ENCODE results near the gene EIF2AK2. TPM values are rescaled to one million over a fixed set of nuclear protein-coding genes. Genes with fewer than 3 reads are reported as not detected.

EIF2AK2 gene
- total and polyA plus RNA-seq, 2 experiments from 2014 or later: 30.9 to 43.8 TPM

DNA sequence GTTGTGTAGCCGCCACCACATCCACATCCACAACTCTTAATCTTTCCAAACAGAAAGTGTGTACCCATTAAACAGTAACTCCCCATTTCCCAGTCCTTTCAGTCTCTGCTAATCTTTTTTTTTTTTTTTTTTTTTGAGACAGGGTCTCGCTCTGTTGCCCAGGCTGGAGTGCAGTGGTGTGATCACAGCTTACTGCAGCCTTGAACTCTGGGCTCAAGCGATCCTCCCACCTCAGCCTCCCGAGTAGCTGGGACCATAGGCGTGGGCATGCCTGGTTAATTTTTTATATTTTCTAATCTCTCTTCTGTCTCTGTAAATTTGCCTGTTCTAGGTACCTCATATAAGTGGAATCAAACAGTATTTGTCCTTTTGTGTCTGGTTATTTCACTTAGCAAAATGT is 3.6 kb downstream of the EIF2AK2 start:
- Histone ChIP-seq H3K9ac (no peak overlapping the region), H3K4me1 (ENCODE audit: insufficient read depth) (peaks cover 4% of the 10 kb centered on the region; the same call in 1 of the 2 replicates), H3K4me3 (no peak overlapping the region), H3K27me3 (replicated peaks; ENCODE audit: insufficient read depth) (no peaks in the 10 kb centered on the region), H3K79me2 (ENCODE audit: insufficient read depth) (peaks cover 83% of the 10 kb centered on the region), H3K4me2 (ENCODE audit: unreplicated experiment) (no peak overlapping the region), H4K20me1 (ENCODE audit: insufficient read depth) (no peaks in the 10 kb centered on the region), H3K9me3 (ENCODE audit: low read depth) (no peaks in the 10 kb centered on the region), H2AFZ (no peak overlapping the region), H3K27ac (no peak overlapping the region), H3F3A (ENCODE audit: insufficient read depth) (0 out of 2 replicates have a peak, but pooled peaks cover 6% of the 10 kb centered on the region), H3K9me2 (ENCODE audit: insufficient read depth) (no peaks in the 10 kb centered on the region), H3K36me3 (ENCODE audit: low read depth) (peaks cover 7% of the 10 kb centered on the region)
- DNase-seq: no peak
- WGBS, 2 experiments (ENCODE audit: low coverage in 1 of 2, low lambda C conversion rate in 2 of 2, missing lambda C conversion rate in 2 of 2): 73 to 80% methylated on average over 5 of the region's 5 CpGs
- in situ Hi-C loops (cut with MboI): no loop called here
- TF ChIP-seq EZH2phosphoT487 (IDR thresholded peaks at IDR 0.05; ENCODE audit: insufficient read depth, low read depth) (no peak), EZH2 (IDR thresholded peaks at IDR 0.05; ENCODE audit: insufficient read depth, poor library complexity, severe bottlenecking) (no peak)

DNA sequence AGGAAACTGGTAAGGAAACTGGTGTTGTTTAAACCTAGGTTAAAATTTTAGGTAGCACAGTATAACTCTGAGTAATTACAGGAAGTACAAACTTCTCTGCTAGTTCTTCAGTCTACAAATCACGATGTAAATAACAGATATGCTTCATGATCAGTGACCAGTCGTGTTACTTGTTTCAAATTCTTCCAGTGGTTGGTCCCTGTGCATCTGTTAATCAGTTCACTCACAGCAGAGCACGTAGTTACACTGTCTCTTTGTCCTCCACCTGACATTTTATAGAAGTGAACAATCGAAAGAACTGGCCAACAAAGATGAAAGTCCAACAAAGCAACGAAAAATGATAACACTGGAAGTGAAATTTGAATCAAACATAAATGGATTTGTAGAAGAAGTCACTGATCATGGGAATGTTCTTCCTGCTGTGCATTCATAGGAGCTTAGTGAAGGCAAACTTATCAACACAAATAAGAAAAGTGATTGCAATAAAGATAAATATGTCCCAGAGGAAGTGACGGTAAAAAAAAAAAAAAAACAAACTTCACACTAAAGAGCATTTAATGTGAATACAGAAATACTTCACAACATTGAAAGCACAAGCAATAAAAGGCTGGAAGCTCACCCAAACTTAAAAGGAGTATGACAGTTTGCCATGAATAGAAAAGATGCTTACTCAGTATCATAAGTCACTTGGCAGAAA is 7.0 kb downstream of the EIF2AK2 start:
- Histone ChIP-seq H3K27me3 (replicated peaks; ENCODE audit: insufficient read depth) (no peaks in the 10 kb centered on the region), H2AFZ (no peak overlapping the region)
- WGBS, 2 experiments (ENCODE audit: low coverage in 1 of 2, low lambda C conversion rate in 2 of 2, missing lambda C conversion rate in 2 of 2): 57 to 66% methylated on average over 6 of the region's 6 CpGs

DNA sequence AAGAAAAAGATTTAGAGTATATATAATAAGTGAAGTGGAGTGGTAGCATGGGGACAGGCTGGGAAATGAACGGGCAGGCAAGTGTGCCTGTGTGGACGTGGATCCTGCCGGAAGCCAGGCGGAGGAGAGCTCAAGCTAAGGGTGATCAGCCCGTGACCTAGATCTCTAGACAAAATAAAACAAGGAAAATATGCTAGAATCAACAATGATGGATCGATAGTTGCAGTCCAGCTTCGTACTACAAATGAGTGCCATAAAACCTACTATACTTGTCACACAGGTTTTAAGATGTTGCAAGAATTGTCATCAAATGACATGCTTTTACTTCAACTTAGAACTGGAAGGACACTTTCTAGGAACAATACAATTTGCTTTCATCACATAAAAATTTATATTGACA is 8.5 kb downstream of the EIF2AK2 start:
- no peak overlapping the region for H3K4me3 ChIP-seq
- no peak overlapping the region for H3K4me2 ChIP-seq (ENCODE audit: unreplicated experiment)
- H2AFZ ChIP-seq: no peak overlapping the region
- no peak for TF ChIP-seq EZH2 (IDR thresholded peaks at IDR 0.05; ENCODE audit: insufficient read depth, poor library complexity, severe bottlenecking)
- peaks cover 4% of the 10 kb centered on the region; the same call in 1 of the 2 replicates for H3K4me1 ChIP-seq (ENCODE audit: insufficient read depth)
- in situ Hi-C loops (cut with MboI): no loop called here
- H4K20me1 ChIP-seq (ENCODE audit: insufficient read depth): no peaks in the 10 kb centered on the region
- WGBS, 2 experiments (ENCODE audit: low coverage in 1 of 2, low lambda C conversion rate in 2 of 2, missing lambda C conversion rate in 2 of 2): 91 to 92% methylated on average over 7 of the region's 7 CpGs
- no peaks in the 10 kb centered on the region for H3K9me2 ChIP-seq (ENCODE audit: insufficient read depth)
- H3K9me3 ChIP-seq (ENCODE audit: low read depth): no peaks in the 10 kb centered on the region
- H3K79me2 ChIP-seq (ENCODE audit: insufficient read depth): peaks cover 54% of the 10 kb centered on the region
- H3K9ac ChIP-seq: no peak overlapping the region
- no peaks in the 10 kb centered on the region for H3K27me3 ChIP-seq (replicated peaks; ENCODE audit: insufficient read depth)
- DNase-seq: no peak
- 0 out of 2 replicates have a peak, but pooled peaks cover 6% of the 10 kb centered on the region for H3F3A ChIP-seq (ENCODE audit: insufficient read depth)
- H3K27ac ChIP-seq: no peak overlapping the region
- peaks cover 25% of the 10 kb centered on the region for H3K36me3 ChIP-seq (ENCODE audit: low read depth)

More for the DNA sequence above, 7.0 kb downstream of the EIF2AK2 start:
- H3K36me3 ChIP-seq (ENCODE audit: low read depth): peaks cover 28% of the 10 kb centered on the region
- no peaks in the 10 kb centered on the region for H4K20me1 ChIP-seq (ENCODE audit: insufficient read depth)
- peaks cover 69% of the 10 kb centered on the region for H3K79me2 ChIP-seq (ENCODE audit: insufficient read depth)
- no peak overlapping the region for H3K27ac ChIP-seq
- no peak overlapping the region for H3K4me2 ChIP-seq (ENCODE audit: unreplicated experiment)
- DNase-seq: peak; percentile 12
- H3K9me2 ChIP-seq (ENCODE audit: insufficient read depth): no peaks in the 10 kb centered on the region
- TF ChIP-seq EZH2phosphoT487 (IDR thresholded peaks at IDR 0.05; ENCODE audit: insufficient read depth, low read depth) (no peak), EZH2 (IDR thresholded peaks at IDR 0.05; ENCODE audit: insufficient read depth, poor library complexity, severe bottlenecking) (no peak)
- H3K9ac ChIP-seq: no peak overlapping the region
- in situ Hi-C loops (cut with MboI): no loop called here
- no peaks in the 10 kb centered on the region for H3K9me3 ChIP-seq (ENCODE audit: low read depth)
- H3K4me1 ChIP-seq (ENCODE audit: insufficient read depth): peaks cover 4% of the 10 kb centered on the region; the same call in 1 of the 2 replicates
- H3F3A ChIP-seq (ENCODE audit: insufficient read depth): 0 out of 2 replicates have a peak, but pooled peaks cover 6% of the 10 kb centered on the region
- no peak overlapping the region for H3K4me3 ChIP-seq

DNA sequence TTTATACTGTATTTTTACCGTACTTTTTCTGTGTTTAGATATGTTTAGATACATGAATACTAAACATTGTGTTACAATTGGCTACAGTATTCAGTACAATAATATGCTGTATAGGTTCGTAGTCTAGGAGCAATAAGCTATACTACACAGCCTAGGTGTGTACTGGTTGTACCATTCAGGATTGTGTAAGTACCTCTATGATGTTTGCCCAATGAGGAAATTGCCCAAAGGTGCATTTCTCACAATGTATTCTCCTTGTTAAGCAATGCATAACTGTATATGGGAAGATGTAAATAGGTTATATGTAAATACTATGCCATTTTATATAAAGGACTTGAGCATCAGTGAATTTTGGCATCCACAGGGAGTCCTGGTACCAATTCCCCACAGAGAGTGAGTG is 10.7 kb downstream of the EIF2AK2 start:
- peaks cover 42% of the 10 kb centered on the region for H3K36me3 ChIP-seq (ENCODE audit: low read depth)
- TF ChIP-seq EZH2 (IDR thresholded peaks at IDR 0.05; ENCODE audit: insufficient read depth, poor library complexity, severe bottlenecking) (no peak), EZH2phosphoT487 (IDR thresholded peaks at IDR 0.05; ENCODE audit: insufficient read depth, low read depth) (no peak)
- H3K27me3 ChIP-seq (replicated peaks; ENCODE audit: insufficient read depth): no peaks in the 10 kb centered on the region
- H3F3A ChIP-seq (ENCODE audit: insufficient read depth): 0 out of 2 replicates have a peak, but pooled peaks cover 6% of the 10 kb centered on the region
- 99 to 100% methylated on average over 2 of the region's 2 CpGs for WGBS, 2 experiments (ENCODE audit: low coverage in 1 of 2, low lambda C conversion rate in 2 of 2, missing lambda C conversion rate in 2 of 2)
- H3K4me1 ChIP-seq (ENCODE audit: insufficient read depth): peaks cover 6% of the 10 kb centered on the region
- no peaks in the 10 kb centered on the region for H3K9me2 ChIP-seq (ENCODE audit: insufficient read depth)
- no peaks in the 10 kb centered on the region for H3K9me3 ChIP-seq (ENCODE audit: low read depth)
- H3K4me2 ChIP-seq (ENCODE audit: unreplicated experiment): no peak overlapping the region
- in situ Hi-C loops (cut with MboI): no loop called here
- no peak overlapping the region for H3K9ac ChIP-seq
- no peak overlapping the region for H3K4me3 ChIP-seq
- no peak overlapping the region for H3K27ac ChIP-seq
- 0 out of 2 replicates have a peak, but pooled peaks cover 4% of the 10 kb centered on the region for H4K20me1 ChIP-seq (ENCODE audit: insufficient read depth)
- peaks cover 31% of the 10 kb centered on the region for H3K79me2 ChIP-seq (ENCODE audit: insufficient read depth)
- no peak for DNase-seq
- H2AFZ ChIP-seq: no peak overlapping the region

All from GM23248 (cell line).